Measurements from ENCODE around the gene SYNM. TPM values are rescaled to one million over a fixed set of nuclear protein-coding genes. Genes with fewer than 3 reads are reported as not detected.

Gene SYNM
- total RNA-seq, 1 experiment from 2014 or later = 1.9 TPM

DNA sequence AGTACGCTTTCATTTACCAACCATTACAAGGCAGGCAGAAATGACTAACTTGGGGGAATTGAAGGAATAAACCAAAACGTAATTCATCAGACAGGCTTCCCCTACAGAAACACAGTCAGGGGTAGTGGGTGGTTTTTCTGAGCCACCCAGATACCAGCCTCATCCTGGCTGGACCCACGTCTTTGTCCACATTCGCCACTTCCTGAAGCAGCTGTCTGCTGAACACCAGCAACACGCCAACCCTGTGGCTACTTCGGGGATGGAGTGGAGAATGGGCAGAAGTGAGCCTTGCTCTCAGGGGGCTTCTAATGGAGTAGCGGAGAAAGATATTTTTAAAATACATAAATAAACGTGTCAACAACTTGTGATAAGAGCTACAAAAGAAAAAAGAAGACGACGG lies 40.1 kb downstream of the SYNM start:
- Mint-ChIP-seq H3K27me3 (ENCODE audit: low read depth) (no peaks in the 10 kb centered on the region), H3K4me1 (peaks cover 37 to 45% of the 10 kb centered on the region in 2 experiments), H3K4me3 (no peak overlapping the region), H3K9me3 (peaks cover 0 to 3% of the 10 kb centered on the region in 2 experiments; a peak in 1 of 5 replicates), H3K27ac (no peak overlapping the region), H3K36me3 (ENCODE audit: insufficient read depth in 1 of 3, low read depth in 3 of 3) (peaks cover 5 to 9% (median 8%) of the 10 kb centered on the region in 3 experiments)
- H3K23me2 ChIP-seq (ENCODE audit: insufficient read length, low read depth, low read length, poor library complexity, severe bottlenecking) = no peaks in the 10 kb centered on the region
- H2BK15ac ChIP-seq (ENCODE audit: low read depth, low read length) = no peak overlapping the region
- no peak overlapping the region for H3K27ac ChIP-seq (ENCODE audit: insufficient read length, low read depth, low read length)
- H3K4ac ChIP-seq (ENCODE audit: low read depth, low read length) = no peak overlapping the region
- no peak overlapping the region for H3K9ac ChIP-seq (ENCODE audit: extremely low read depth, insufficient read length, low read length)
- no peak overlapping the region for H4K8ac ChIP-seq (replicated peaks; ENCODE audit: insufficient read length, low read depth, low read length)
- H4K20me1 ChIP-seq (ENCODE audit: control insufficient read depth, insufficient read depth, insufficient read length) = no peaks in the 10 kb centered on the region
- H3K9me3 ChIP-seq (ENCODE audit: control insufficient read depth, low read depth, low read length) = no peaks in the 10 kb centered on the region
- no peak overlapping the region for H4K5ac ChIP-seq (ENCODE audit: insufficient read length, low read depth, low read length)
- no peak overlapping the region for H2AK5ac ChIP-seq (ENCODE audit: insufficient read length, low read length)
- no peak overlapping the region for H3K23ac ChIP-seq (ENCODE audit: insufficient read length, low read depth, low read length)
- no peak overlapping the region for H3K56ac ChIP-seq (ENCODE audit: insufficient read length, low read depth, low read length)
- no peak overlapping the region for H2BK120ac ChIP-seq (ENCODE audit: low read depth, low read length, poor library complexity, severe bottlenecking)
- H3T11ph ChIP-seq (ENCODE audit: low read length) = no peak overlapping the region
- WGBS (ENCODE audit: extremely low coverage, insufficient read length, low lambda C conversion rate) = no CpG with 5 or more reads among the region's 10 CpGs
- peaks cover 8% of the 10 kb centered on the region for H3K4me1 ChIP-seq (ENCODE audit: insufficient read depth, low read length)
- H3K14ac ChIP-seq (ENCODE audit: insufficient read depth, low read length) = no peak overlapping the region
- H4K91ac ChIP-seq (ENCODE audit: insufficient read length, low read depth, low read length) = no peak overlapping the region
- no peak for DNase-seq
- no peaks in the 10 kb centered on the region for H3K79me2 ChIP-seq (ENCODE audit: insufficient read depth, low read length)
- H3K18ac ChIP-seq (ENCODE audit: insufficient read length, low read depth, low read length) = no peak overlapping the region
- no peaks in the 10 kb centered on the region for H3K79me1 ChIP-seq (ENCODE audit: insufficient read depth, low read depth, low read length, poor library complexity, severe bottlenecking)
- no peak overlapping the region for H2BK12ac ChIP-seq (ENCODE audit: insufficient read length, low read depth, low read length)
- H3K27me3 ChIP-seq (ENCODE audit: insufficient read depth, low read length) = no peaks in the 10 kb centered on the region
- no peak overlapping the region for H2BK20ac ChIP-seq (ENCODE audit: low read depth, low read length, poor library complexity, severe bottlenecking)
- H2BK5ac ChIP-seq (ENCODE audit: insufficient read length, low read length) = no peak overlapping the region
- H3K4me2 ChIP-seq (ENCODE audit: insufficient read depth, insufficient read length, low read length) = no peak overlapping the region
- no peak for TF ChIP-seq CTCF (conservative IDR thresholded peaks at IDR 0.05)
- H2AFZ ChIP-seq (ENCODE audit: low read length) = no peak overlapping the region

All from H9 (cell line).